Stimulated activated CD4-positive, alpha-beta T cell treated with anti-CD3 and anti-CD28 coated beads, Interleukin-12 subunit alpha, Interleukin-12 subunit beta, amount 100 ng/mL, for 4 hours (primary cell): Measurements from ENCODE around the gene WEE1.
"Not testable (repeated sequence)": the region's sequence is repeated elsewhere in the genome, so short reads cannot be mapped to it uniquely, and the experiment has no call there.

Experiments
- DNase-seq: peaks from one replicate; pipeline ENCODE4 v3.0.0-alpha.2; 2020

WEE1 gene

GRCh38 chr11:9600644-9601036 is 27.2 kb downstream of the WEE1 start:
- no peak for DNase-seq

DNA sequence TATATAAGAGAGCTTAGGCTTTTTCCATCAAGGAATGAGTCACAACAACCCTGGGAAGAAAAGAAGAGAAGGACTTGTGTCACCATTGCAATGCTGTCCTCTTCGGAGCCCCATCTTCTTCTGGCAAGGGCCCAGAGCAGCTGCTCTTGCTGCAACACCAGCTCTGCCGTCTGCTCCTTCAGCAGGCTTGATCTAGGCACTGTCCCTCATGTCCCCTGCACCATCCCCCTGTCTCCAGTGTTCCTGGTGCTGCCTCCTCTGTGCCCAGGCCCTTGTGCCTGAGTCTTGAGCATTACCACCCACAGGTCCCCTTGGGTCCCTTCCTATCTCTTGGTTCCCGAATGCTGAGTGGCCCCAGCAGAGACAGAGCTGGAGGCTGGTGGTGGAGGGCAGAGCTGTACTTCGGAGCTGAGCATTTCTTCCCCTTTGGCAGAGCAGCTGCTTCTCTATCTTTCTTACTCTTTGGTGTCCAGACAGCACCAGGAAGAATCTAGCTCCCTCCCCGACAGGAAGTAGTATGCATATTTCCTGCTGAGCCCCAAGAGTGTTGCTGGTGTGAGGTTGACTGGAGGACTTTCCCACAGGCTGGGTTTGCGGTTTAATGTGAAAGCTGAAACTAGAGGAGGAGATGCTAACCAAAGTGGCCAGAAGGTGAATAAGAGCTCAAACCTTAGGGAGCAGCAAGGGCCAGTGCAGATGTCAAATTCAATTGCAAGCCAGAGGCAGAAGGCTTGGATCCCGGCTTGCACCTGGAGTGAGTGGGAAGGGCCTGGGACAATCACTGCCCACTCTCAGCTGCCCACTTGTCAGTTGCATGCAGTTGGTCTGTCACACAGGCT is 27.8 kb downstream of the WEE1 start:
- no peak for DNase-seq

- no peak for DNase-seq
These were observed 28.4 kb downstream of the WEE1 start for GRCh38 chr11:9601876-9602199.

DNA sequence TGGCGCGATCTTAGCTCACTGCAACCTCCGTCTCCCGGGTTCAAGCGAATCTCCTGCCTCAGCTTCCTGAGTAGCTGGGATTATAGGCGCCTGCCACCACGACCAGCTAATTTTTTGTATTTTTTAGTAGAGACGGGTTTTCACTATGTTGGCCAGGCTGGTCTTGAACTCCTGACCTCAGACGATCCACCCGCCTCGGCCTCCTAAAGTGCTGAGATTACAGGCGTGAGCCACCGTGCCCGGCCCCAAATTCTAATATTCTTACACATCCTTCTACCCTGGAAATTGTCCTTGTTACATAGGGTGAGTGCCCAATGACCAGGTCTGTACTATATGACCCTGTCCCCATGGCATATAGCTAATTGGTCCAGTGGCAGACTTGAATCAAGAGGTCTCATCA is 29.7 kb downstream of the WEE1 start:
- DNase-seq, result not testable (repeated sequence)

- no peak for DNase-seq
These were observed 30.7 kb downstream of the WEE1 start for GRCh38 chr11:9604134-9604533.

- DNase-seq, result no peak
These were observed 32.3 kb downstream of the WEE1 start for GRCh38 chr11:9605742-9606141.

GRCh38 chr11:9606809-9607510 is 33.5 kb downstream of the WEE1 start:
- DNase-seq, result no peak

GRCh38 chr11:9607511-9607899 is 34.0 kb downstream of the WEE1 start:
- DNase-seq, result no peak

- no peak for DNase-seq
These were observed 35.7 kb downstream of the WEE1 start for GRCh38 chr11:9609002-9609759.

DNA sequence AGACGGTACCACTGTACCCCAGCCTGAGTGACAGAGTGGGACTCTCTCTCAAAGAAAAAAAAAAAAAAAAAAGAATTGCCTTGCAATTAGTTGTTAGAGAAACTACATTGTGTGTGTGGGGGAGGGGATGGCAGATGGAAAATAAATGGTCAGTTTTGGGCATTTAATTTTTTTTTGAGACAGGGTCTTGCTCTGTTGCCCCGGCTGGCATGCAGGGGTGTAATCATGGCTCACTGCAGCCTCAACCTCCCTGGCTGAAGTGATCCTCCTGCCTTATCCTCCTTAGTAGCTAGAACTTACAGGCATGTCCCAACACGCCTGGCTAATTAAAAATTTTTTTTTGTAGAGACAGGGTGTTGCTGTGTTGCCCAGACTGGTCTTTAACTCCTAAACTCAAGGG is 36.4 kb downstream of the WEE1 start:
- DNase-seq, result no peak

DNA sequence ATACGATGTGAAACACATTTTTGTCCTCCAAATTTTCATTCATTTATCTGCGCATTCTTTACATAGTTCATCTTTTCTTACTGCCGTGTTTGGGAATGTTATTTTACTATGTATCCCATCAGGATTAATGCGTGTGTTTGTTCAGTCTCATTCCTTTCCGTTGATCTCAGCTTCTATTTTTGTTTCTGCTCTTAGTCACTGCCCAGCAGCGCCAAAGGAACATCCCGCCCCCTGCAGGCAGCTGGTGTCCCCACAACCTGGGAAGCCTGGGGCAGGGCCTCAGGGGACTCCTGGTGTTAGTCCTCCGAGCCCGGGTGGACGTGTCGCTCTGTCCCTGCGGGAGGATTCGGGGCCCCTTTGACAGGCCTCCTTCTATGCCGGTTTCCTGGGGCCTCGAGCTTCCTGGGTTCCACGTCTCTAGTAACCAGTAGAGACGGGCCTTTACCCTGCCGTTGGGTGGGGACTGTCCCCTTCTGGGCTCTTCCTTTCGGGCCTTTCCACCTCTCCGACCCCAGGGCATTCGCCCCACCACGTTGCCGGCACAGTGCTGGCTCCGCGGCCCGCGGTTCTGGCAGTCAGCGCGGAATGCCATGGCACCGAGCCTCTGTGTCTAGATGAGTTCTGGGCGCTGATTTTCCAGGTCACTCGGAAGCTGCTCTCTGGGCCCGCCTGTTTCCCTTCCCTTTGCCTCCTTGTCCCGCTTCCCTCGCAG is 39.8 kb downstream of the WEE1 start:
- peak; percentile 85 for DNase-seq

DNA sequence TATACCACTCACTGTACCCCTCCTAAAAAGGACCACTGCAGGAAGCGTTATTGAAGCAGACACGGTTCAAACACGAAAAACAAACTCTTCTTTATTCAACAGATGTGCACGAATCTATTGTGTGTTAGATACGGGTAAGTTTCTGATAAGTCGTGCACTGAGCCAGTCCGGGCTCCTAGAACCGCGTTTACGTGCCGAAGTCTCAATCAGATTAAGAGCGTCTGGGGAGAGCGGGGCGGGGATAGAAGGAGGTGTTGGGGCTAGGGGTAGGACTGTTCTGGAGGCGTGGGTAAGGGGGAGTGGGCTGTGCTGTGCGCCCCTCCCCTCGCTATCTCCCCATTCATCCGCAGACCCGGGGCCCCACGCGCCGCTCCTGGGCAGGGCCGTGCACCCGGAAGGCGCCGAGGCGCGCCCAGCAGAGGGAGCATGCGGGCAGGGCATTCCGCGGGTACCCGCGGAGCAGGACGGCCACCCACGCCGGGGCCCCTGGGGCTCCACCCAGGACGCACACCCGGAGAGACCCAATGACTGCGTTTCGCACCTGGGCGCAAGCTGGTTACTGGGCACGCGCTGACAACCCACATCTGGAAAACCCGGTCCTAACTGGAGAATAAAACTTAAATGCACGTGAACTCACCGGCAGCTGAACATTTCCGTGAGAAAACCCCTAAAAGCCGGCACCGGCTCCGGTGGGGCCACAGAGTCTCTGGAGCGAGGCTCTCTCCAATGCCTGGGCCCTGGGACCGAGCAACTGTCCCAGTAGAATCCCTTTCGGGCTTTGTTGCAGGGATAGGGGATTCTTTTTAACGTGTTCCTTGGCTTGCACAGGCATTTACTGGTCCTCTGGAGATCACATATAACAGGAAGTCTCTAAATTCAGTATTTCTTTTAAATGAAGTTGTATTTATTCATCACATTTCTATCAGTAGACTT is 40.6 kb downstream of the WEE1 start:
- DNase-seq, result peak; percentile 92

DNA sequence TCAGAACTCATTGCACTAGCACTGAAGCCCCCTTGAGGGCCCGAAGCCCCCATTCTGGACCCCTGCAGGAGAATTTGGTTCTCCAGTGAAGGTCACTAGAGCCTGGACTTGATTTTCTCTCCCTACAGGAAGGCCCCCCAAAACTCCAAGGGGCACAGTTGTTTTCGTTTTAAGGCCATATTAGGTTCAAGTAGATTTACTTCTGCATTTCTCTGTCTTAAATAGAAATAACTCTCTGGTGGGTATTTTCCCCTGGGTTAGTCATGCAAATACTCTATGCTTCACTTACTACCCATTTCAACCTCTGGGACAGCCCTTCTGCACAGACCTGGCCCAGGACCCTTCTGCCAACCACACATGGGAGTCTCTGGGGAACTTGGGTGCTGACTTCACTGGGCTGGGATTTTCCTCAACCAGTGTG is 41.6 kb downstream of the WEE1 start:
- no peak for DNase-seq

DNA sequence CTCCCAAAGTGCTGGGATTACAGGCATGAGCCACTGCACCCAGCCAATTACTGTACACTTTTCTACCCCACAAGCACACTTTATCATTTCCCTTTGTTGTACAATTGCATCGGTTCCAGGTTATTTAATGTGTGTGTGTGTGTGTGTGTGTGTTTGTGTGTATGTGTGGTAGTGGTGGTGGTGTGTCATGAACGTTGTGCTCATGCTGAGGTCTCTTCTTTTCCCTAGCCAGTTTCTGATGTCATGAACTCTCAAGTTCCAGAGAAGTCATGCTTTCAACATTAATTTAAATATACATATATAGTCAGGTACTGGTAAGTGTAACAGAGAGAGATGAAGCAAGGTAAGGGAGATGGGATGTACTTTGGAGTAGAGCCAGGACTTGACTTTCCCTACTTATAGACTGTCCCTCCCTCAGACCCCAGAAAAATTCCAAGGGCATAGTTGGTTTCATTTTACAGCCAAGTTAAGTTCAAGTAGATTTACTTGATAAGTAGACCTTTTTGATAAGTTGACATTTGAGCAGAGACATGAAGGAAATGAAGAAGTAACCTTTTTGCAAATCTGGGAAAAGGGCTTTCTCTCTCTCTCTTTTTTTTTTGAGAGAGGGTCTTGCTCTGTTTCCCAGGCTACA is 42.7 kb downstream of the WEE1 start:
- DNase-seq, result no peak

DNA sequence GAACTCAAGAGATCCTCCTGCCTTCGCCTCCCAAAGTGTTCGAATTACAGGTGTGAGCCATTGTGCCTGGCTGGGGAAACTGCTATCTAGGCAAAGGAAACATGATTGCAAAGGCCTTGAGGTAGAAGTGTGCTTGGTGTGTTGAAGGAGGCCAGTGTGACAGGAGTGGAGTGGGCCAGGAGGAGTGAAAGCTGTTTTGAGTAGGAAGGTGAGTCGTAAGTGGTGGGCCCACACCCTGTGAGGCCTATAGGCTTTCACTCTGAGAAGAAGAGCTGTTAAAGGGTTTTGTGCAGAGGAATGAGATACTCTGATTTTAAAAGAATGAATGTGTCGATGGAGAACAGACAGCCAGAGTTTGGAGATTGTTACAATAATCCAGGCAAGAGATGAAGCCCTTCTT is 43.4 kb downstream of the WEE1 start:
- no peak for DNase-seq

DNA sequence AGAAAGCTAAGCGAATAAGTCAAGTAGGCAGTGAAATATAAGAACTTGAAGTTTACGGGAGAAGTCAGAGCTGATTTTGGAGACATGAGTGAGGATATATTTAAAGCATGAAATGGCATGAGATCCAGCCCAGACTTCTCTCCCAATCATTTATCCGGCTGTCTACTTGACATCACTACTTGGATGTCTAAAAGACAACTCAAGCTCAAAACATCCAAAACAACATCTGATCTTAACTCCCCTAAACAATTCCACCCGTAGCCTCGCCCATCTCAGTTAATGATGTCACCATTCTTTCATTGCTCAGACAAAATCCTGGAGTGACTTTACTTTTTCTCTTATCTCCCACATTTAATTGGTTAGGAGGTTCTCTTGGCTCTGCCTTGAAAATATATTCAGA is 44.5 kb downstream of the WEE1 start:
- no peak for DNase-seq

DNA sequence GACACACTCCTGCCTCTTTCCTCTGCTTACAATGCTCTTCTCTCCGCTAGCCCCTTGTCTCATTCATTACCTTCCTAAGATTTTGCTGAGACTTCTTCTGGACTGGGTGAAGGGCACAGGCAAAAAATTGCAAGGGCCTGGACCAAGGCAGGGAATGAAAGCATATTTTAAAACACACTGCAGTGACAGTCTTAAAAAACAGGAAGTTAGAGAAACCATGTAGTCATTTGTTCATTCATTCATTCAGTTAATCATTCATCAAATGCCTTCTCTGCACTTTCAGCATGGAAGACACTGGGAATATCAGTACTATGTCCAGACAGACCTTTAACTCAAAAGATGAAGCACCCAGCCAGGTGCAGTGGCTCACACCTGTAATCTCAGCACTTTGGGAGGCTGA is 45.5 kb downstream of the WEE1 start:
- DNase-seq, result no peak

GRCh38 chr11:9619971-9620370 is 46.5 kb downstream of the WEE1 start:
- DNase-seq, result no peak

DNA sequence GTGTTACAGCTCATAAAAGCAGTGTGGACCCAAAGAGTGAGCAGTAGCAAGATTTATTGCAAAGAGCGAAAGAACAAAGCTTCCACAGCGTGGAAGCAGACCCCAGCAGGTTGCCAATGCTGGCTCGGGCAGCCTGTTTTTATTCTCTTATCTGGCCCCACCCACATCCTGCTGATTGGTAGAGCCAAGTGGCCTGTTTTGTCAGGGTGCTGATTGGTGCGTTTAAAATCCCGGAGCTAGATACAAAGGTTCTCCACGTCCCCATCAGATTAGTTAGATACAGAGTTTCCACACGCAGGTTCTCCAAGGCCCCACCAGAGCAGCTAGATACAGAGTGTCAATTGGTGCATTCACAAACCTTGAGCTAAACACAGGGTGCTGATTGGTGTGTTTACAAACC is 48.9 kb downstream of the WEE1 start:
- not testable (repeated sequence) for DNase-seq

- DNase-seq, result not testable (repeated sequence)
These were observed 49.6 kb downstream of the WEE1 start for GRCh38 chr11:9623053-9623452.

DNA sequence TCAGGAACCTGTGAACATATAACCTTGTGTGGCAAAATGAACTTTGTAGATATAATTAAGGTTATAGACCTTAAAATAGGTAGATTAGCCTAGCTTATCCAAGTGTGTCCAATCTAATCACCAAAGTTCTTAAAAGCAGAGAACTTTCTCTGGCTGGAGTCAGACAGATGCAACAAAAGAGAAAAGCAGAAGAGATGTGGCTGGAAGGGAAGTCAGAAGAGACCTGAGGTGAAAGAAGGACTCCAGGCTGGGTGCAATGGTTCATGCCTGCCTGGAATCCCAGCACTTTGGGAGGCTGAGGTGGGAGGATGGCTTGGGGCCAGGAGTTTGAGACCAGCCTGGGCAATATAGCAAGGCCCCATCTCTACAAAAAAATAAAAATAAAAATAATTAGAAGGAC is 51.0 kb downstream of the WEE1 start:
- no peak for DNase-seq

DNA sequence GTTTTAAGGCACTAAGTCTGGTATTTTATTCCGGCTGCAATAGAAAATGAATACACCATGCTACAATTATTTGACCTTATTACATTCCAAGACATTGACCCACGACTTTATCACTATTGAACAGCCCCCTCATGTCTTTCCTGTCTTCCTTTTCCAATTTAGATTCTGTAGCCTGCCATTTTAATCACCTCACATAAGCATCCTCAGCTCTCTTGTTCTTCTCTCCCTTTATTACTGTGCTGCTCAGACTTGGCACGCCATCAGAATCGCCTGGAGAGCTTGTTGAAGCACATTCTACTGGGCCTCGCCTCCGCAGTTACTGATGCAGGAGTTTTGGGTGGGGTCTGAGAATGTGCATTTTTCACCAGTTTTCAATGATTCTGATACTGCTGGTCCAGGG is 51.7 kb downstream of the WEE1 start:
- DNase-seq, result no peak
